ENCODE data around the gene COPS7B. TPM values are rescaled to one million over a fixed set of nuclear protein-coding genes. Genes with fewer than 3 reads are reported as not detected.

Gene COPS7B
- total RNA-seq, 1 donor from 2014 or later, result 58.4 TPM

GRCh38 chr2:231810905-231811304 lies 24.7 kb downstream of the COPS7B start:
- no peak for TF ChIP-seq CTCF (IDR thresholded peaks at IDR 0.05; ENCODE audit: unreplicated experiment)
- H3K36me3 Mint-ChIP-seq (ENCODE audit: insufficient read depth), result peaks cover 28% of the 10 kb centered on the region
- peaks cover 7% of the 10 kb centered on the region for H3K9me3 Mint-ChIP-seq (ENCODE audit: low read depth)
- H3K4me1 Mint-ChIP-seq (ENCODE audit: low read depth), result no peaks in the 10 kb centered on the region
- H3K27me3 Mint-ChIP-seq, result no peaks in the 10 kb centered on the region
- no peak overlapping the region for H3K4me3 Mint-ChIP-seq (ENCODE audit: low read depth)
- no peak for DNase-seq (ENCODE audit: low spot score, unreplicated experiment)
- no peak overlapping the region for H3K27ac Mint-ChIP-seq

DNA sequence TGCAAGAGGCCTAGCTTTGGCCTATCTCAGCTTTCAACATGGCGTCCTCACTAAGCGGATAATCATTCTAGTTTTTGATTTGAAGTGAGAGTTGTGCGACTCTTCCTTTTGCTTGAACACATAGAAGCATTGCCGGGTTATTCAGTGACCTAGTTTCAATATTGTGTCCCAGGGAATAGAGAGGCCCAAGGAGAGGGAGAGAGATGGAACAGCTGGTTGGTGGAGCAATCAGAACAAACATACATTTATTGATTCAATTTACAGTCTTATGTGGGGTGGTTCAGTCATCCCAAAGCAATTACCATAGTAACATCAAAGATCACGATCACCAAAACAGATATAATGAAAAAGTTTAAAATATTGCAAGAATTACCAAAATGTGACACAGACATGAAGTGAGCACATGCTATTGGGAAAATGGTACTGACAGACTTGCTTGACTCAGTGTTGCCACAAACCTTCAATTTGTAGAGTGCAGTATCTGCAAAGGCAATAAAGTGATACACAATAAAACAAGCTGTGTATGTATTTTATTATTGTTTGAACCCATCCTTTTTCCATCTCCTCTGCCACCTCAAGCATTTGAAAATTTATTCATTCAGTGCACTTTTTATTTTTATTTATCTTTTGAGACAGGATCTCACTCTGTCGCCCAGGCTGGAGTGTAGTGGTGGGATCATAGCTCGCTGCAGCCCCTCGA lies 30.2 kb downstream of the COPS7B start:
- no peaks in the 10 kb centered on the region for H3K27me3 Mint-ChIP-seq
- H3K4me3 Mint-ChIP-seq (ENCODE audit: low read depth), result no peak overlapping the region
- no peak for TF ChIP-seq CTCF (IDR thresholded peaks at IDR 0.05; ENCODE audit: unreplicated experiment)
- peaks cover 7% of the 10 kb centered on the region for H3K9me3 Mint-ChIP-seq (ENCODE audit: low read depth)
- H3K27ac Mint-ChIP-seq, result peak overlapping the region; percentile 38
- no peaks in the 10 kb centered on the region for H3K4me1 Mint-ChIP-seq (ENCODE audit: low read depth)
- no peak for DNase-seq (ENCODE audit: low spot score, unreplicated experiment)
- H3K36me3 Mint-ChIP-seq (ENCODE audit: insufficient read depth), result peaks cover 26% of the 10 kb centered on the region

GRCh38 chr2:231819447-231820042 lies 33.3 kb downstream of the COPS7B start:
- Mint-ChIP-seq H3K36me3 (ENCODE audit: insufficient read depth) (peaks cover 12% of the 10 kb centered on the region), H3K9me3 (ENCODE audit: low read depth) (peaks cover 9% of the 10 kb centered on the region), H3K27ac (no peak overlapping the region), H3K4me3 (ENCODE audit: low read depth) (no peak overlapping the region), H3K4me1 (ENCODE audit: low read depth) (no peaks in the 10 kb centered on the region), H3K27me3 (no peaks in the 10 kb centered on the region)
- DNase-seq (ENCODE audit: low spot score, unreplicated experiment), result no peak
- TF ChIP-seq CTCF (IDR thresholded peaks at IDR 0.05; ENCODE audit: unreplicated experiment), result no peak

DNA sequence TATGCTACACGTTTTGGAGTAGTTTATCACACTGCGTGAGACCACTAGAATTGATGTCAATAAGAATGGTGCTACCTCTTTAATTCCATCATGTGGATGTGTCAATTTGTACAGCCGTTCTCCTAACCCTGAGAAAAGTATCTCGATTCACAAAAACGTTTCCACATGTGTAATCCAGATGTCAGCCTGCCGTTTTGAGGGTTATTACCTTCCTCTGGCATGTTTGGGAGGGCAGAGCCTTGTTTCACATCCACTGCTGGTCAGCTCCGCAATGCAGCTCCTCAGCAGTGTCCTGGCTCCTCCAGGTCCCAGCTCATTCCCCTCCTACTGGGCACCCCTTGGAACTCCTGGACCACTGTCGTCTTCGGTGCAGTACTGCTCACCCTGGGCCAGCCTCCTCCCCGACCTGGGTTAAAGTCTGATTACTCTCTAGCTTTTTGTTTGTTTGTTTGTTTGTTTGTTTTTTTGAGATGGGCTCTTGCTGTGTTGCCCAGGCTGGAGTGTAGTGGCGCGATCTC lies 34.6 kb downstream of the COPS7B start:
- no peaks in the 10 kb centered on the region for H3K4me1 Mint-ChIP-seq (ENCODE audit: low read depth)
- no peak for TF ChIP-seq CTCF (IDR thresholded peaks at IDR 0.05; ENCODE audit: unreplicated experiment)
- H3K9me3 Mint-ChIP-seq (ENCODE audit: low read depth), result peaks cover 5% of the 10 kb centered on the region
- DNase-seq (ENCODE audit: low spot score, unreplicated experiment), result no peak
- peaks cover 5% of the 10 kb centered on the region for H3K36me3 Mint-ChIP-seq (ENCODE audit: insufficient read depth)
- peak overlapping the region; percentile 13 for H3K27ac Mint-ChIP-seq
- no peaks in the 10 kb centered on the region for H3K27me3 Mint-ChIP-seq
- H3K4me3 Mint-ChIP-seq (ENCODE audit: low read depth), result no peak overlapping the region

- no peak for DNase-seq (ENCODE audit: low spot score, unreplicated experiment)
- H3K4me1 Mint-ChIP-seq (ENCODE audit: low read depth), result no peaks in the 10 kb centered on the region
- no peak for TF ChIP-seq CTCF (IDR thresholded peaks at IDR 0.05; ENCODE audit: unreplicated experiment)
- H3K27me3 Mint-ChIP-seq, result no peaks in the 10 kb centered on the region
- H3K27ac Mint-ChIP-seq, result no peak overlapping the region
- no peak overlapping the region for H3K4me3 Mint-ChIP-seq (ENCODE audit: low read depth)
- H3K9me3 Mint-ChIP-seq (ENCODE audit: low read depth), result peaks cover 5% of the 10 kb centered on the region
- H3K36me3 Mint-ChIP-seq (ENCODE audit: insufficient read depth), result no peaks in the 10 kb centered on the region
Measured at GRCh38 chr2:231821908-231822307, 35.7 kb downstream of the COPS7B start.
